GM15510 (cell line): ENCODE results near the gene GPR25.
A peak's percentile ranks its signal among the peaks of the same experiment; 100 is the strongest.

Experiments used
- POLR2A ChIP-seq: IDR thresholded peaks from 3 replicates; pipeline ENCODE4 v1.6.1; 2011; ENCODE audit warnings: borderline replicate concordance; ENCODE audit not compliant: insufficient read length; ENCODE audit errors: extremely low read depth

The GPR25 gene

GRCh38 chr1:200862713-200863415 lies 9.9 kb upstream of the GPR25 start:
- no peak for TF ChIP-seq POLR2A

DNA sequence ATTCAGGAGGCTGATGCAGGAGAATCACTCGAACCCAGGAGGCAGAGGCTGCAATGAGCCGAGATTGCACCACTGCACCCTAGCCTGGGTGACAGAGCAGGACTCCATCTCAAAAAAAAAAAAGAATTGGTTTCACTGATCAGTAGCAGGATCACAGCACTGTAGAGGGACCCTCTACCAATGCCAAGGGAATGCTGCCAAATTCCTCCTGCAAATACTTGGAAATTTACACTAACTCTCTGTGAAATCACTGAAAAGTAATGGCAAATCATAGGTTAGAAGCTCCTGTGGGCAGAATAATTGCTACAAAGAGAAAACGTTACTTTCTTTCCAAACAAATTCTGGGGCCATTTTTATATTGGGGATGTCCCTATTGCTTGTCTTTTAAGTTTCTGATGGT lies 6.7 kb upstream of the GPR25 start:
- TF ChIP-seq POLR2A = no peak

- peak; percentile 22 for TF ChIP-seq POLR2A
Measured at GRCh38 chr1:200866521-200866920, 6.3 kb upstream of the GPR25 start.

DNA sequence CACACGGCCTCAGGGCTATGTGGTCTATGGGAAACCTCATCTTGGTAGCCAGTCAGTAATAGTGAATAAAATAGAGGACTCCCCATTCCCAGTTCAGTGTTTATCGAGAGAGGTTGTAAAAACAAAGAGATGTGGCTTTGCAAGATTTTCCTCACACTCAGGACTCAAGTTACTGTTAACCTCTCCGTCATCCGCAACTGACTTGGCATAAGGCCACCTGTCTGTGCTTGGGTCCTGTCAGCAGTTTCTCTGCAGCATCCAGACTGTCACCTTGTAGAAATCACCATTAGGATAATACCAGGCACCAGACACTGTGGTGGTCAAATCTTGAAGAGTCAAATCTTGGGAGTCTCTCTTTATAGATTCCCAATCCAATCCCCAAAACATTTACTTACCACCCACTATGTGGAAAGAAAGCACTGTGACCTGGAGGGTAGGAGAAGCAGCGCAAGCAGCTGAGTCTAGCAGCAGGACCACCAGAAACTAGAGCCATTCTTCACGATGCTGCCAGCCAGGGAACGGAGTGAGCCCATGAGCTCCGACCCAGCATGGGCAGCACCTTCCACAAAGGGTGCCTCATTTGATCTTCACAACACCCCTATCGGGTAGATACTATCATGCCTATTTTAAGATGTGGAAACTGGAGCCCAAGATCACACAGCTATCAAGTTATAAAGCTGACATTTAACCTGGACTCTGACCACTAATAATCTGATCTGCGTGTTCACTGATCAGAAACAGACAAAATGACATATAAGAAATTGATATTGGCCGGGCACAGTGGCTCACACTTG lies 5.6 kb upstream of the GPR25 start:
- TF ChIP-seq POLR2A = no peak

- no peak for TF ChIP-seq POLR2A
Measured at GRCh38 chr1:200869376-200869752, 3.4 kb upstream of the GPR25 start.

- peak; percentile 46 for TF ChIP-seq POLR2A
Measured at GRCh38 chr1:200869753-200870391, 2.9 kb upstream of the GPR25 start.

GRCh38 chr1:200873116-200873670 lies 412 bp downstream of the GPR25 start:
- no peak for TF ChIP-seq POLR2A

DNA sequence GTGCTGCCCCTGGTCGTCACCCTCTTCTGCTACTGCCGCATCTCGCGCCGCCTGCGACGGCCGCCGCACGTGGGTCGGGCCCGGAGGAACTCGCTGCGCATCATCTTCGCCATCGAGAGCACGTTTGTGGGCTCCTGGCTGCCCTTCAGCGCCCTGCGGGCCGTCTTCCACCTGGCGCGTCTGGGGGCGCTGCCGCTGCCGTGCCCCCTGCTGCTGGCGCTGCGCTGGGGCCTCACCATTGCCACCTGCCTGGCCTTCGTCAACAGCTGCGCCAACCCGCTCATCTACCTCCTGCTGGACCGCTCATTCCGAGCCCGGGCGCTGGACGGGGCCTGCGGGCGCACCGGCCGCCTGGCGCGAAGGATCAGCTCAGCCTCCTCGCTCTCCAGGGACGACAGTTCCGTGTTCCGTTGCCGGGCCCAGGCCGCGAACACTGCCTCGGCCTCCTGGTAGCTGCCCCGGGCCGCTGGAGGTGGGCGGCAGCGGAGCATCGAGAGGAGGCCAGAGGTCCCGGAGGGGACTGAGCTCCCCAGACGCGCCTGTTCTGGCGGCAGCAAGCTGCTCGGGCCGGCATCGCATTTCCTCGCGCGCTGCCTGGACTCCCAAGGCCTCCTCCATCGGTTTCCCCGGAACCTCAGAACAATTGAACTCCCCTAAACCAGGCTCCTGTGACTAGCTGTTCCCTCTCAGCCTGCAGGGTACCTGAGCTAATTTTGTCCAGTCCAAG lies 1.1 kb downstream of the GPR25 start:
- TF ChIP-seq POLR2A = no peak

GRCh38 chr1:200874694-200875093 lies 1.9 kb downstream of the GPR25 start:
- no peak for TF ChIP-seq POLR2A

GRCh38 chr1:200875416-200875815 lies 2.6 kb downstream of the GPR25 start:
- no peak for TF ChIP-seq POLR2A

DNA sequence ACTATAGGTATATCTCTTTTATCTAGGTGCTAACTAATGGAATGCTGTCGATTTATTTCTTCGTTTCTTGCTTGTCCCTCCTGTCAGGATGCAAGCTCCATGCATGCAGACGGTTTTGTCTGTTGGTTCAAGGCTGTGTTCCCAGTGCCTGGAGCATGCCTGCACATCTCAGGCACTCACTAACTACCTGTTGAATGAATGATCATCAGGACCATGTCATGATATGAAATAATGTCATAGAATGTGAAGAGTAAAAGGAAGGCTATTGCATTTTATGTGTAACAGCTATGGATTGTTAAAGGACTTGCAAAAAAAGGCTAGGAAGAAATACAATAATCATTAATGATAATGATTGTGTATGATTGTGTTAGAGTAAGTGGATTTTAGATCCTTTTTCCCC lies 4.2 kb downstream of the GPR25 start:
- TF ChIP-seq POLR2A = no peak

DNA sequence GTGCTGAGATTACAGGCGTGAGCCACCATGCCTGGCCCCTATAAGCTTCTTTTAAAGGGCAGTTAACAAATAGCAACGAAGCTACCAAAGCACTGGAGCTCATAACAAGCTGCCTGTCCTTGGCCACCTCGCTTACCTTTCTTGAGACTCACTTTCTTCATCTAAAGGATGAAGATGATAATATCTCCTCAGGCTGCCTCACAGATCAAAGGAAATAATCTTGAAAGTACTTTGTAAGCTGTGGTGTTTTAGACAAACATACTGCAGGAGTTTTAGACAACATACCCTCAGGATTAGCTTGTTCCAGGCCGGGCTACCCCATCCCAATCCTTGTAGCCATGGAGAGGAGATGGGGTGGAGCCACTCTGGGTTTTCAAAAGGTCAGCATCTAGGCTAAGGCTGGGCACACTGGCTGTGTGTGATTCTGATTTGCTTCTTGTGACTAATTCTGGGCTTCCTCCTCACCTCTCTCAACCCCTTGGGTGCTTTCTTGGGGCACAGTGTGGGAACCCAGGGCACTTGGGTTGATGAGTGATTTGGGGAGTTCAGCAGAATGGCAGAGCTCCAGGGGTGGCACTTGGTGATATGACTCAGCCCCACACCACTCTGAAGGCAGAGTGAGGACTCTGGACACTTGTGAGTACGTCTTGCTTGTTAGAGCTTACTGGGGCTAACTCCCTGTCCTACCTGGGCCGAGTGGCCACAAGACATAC lies 5.2 kb downstream of the GPR25 start:
- no peak for TF ChIP-seq POLR2A

- no peak for TF ChIP-seq POLR2A
Measured at GRCh38 chr1:200880212-200880611, 7.4 kb downstream of the GPR25 start.

- TF ChIP-seq POLR2A = no peak
Measured at GRCh38 chr1:200883118-200883517, 10.3 kb downstream of the GPR25 start.
